Measurements from ENCODE around the gene ABCA9. TPM values are rescaled to one million over a fixed set of nuclear protein-coding genes. Genes with fewer than 3 reads are reported as not detected.

Gene ABCA9
- total RNA-seq, 1 experiment from 2014 or later, result not detected

DNA sequence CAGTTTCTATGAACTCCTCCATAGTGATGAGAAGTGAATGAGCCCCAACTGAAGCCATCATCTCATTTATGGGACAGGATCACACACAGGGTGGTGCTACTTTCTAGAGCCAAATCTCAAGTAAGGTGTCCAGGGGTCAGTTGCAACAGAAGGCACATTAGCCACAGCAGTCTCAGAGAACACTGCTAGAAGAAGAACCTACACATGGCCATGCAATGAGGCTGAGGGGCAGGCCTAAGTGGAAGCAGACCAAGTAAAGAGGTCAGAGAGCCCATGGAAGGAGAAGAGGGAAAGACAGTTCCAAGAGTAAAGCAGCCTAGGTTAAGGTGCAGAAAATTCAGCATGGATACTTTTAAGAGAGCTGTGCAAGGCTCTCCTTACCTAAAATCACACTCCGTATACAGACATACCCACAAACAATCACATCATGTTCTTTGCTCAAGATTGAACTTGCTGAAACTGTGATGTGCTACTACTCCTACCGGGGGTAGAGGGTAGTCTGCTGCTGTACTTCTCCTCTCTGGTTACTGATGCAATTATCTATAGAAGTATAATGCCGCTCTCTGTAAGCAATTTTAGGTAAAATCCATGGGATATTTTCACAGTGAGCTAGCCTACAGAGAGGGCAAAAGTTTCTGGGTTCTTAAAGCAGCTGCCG lies 107.3 kb downstream of the ABCA9 start:
- ChIA-PET CTCF (interaction anchor here (1.5 kb wide), 1 partner anchor 46 kb away, joined by 4 read pairs; no protein-coding TSS in a partner anchor), POLR2A (no interaction called here)
- no peak for ATAC-seq
- H3K27me3 Mint-ChIP-seq (ENCODE audit: low read depth), result no peaks in the 10 kb centered on the region
- H3K4me1 Mint-ChIP-seq, result no peaks in the 10 kb centered on the region
- H3K4me3 Mint-ChIP-seq, result no peak overlapping the region
- DNase-seq (ENCODE audit: low spot score), result no peak
- H3K9me3 Mint-ChIP-seq, result no peaks in the 10 kb centered on the region
- TF ChIP-seq, protein P1, sequence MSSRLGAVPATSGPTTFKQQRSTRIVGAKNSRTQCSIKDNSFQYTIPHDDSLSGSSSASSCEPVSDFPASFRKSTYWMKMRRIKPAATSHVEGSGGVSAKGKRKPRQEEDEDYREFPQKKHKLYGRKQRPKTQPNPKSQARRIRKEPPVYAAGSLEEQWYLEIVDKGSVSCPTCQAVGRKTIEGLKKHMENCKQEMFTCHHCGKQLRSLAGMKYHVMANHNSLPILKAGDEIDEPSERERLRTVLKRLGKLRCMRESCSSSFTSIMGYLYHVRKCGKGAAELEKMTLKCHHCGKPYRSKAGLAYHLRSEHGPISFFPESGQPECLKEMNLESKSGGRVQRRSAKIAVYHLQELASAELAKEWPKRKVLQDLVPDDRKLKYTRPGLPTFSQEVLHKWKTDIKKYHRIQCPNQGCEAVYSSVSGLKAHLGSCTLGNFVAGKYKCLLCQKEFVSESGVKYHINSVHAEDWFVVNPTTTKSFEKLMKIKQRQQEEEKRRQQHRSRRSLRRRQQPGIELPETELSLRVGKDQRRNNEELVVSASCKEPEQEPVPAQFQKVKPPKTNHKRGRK (CRISPR knock-in tag; IDR thresholded peaks at IDR 0.05; ENCODE audit: borderline replicate concordance), result no peak
- no peak for TF ChIP-seq ZNF416 (CRISPR knock-in tag; IDR thresholded peaks at IDR 0.05)
- TF ChIP-seq, protein P2, sequence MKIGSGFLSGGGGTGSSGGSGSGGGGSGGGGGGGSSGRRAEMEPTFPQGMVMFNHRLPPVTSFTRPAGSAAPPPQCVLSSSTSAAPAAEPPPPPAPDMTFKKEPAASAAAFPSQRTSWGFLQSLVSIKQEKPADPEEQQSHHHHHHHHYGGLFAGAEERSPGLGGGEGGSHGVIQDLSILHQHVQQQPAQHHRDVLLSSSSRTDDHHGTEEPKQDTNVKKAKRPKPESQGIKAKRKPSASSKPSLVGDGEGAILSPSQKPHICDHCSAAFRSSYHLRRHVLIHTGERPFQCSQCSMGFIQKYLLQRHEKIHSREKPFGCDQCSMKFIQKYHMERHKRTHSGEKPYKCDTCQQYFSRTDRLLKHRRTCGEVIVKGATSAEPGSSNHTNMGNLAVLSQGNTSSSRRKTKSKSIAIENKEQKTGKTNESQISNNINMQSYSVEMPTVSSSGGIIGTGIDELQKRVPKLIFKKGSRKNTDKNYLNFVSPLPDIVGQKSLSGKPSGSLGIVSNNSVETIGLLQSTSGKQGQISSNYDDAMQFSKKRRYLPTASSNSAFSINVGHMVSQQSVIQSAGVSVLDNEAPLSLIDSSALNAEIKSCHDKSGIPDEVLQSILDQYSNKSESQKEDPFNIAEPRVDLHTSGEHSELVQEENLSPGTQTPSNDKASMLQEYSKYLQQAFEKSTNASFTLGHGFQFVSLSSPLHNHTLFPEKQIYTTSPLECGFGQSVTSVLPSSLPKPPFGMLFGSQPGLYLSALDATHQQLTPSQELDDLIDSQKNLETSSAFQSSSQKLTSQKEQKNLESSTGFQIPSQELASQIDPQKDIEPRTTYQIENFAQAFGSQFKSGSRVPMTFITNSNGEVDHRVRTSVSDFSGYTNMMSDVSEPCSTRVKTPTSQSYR (CRISPR knock-in tag; IDR thresholded peaks at IDR 0.05), result no peak
- H3K36me3 Mint-ChIP-seq, result no peaks in the 10 kb centered on the region
- no peak overlapping the region for H3K27ac Mint-ChIP-seq

DNA sequence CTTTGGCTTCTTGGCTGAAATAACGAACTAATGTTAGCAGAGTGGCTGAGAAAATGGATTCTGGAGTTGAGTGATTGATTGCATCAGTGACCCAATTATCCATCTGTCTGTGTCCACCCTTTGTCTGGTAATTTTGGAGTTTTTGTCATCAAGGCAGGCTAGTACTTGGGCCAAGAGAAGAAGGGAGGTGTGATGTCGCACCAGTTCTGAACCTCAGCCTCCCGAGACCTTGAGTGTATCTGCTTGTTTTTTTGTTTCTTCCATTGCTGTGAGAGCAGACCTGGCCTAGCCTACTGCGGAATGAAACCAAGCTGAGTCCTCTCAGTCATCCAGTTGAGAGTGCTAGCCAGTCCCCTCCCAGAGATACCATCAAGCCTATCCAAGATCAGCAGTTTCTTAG lies 110.0 kb downstream of the ABCA9 start:
- no peak for DNase-seq (ENCODE audit: low spot score)
- Mint-ChIP-seq H3K27me3 (ENCODE audit: low read depth) (no peaks in the 10 kb centered on the region), H3K9me3 (peaks cover 4% of the 10 kb centered on the region; the same call in 1 of the 2 replicates), H3K36me3 (no peaks in the 10 kb centered on the region), H3K27ac (no peak overlapping the region), H3K4me3 (no peak overlapping the region), H3K4me1 (no peaks in the 10 kb centered on the region)
- POLR2A ChIA-PET, result no interaction called here
- ATAC-seq, result no peak
- CTCF ChIA-PET, result no interaction called here
- TF ChIP-seq NR1H2 (CRISPR knock-in tag; IDR thresholded peaks at IDR 0.05) (no peak), NFATC4 (CRISPR knock-in tag; IDR thresholded peaks at IDR 0.05) (no peak), MYBL2 (CRISPR knock-in tag; IDR thresholded peaks at IDR 0.05) (no peak), JUN (CRISPR knock-in tag; IDR thresholded peaks at IDR 0.05) (no peak), GRHL2 (CRISPR knock-in tag; IDR thresholded peaks at IDR 0.05; ENCODE audit: insufficient replicate concordance, severe bottlenecking) (no peak), FOXP1 (CRISPR knock-in tag; IDR thresholded peaks at IDR 0.05; ENCODE audit: borderline replicate concordance) (no peak)
- TF ChIP-seq, protein P3, sequence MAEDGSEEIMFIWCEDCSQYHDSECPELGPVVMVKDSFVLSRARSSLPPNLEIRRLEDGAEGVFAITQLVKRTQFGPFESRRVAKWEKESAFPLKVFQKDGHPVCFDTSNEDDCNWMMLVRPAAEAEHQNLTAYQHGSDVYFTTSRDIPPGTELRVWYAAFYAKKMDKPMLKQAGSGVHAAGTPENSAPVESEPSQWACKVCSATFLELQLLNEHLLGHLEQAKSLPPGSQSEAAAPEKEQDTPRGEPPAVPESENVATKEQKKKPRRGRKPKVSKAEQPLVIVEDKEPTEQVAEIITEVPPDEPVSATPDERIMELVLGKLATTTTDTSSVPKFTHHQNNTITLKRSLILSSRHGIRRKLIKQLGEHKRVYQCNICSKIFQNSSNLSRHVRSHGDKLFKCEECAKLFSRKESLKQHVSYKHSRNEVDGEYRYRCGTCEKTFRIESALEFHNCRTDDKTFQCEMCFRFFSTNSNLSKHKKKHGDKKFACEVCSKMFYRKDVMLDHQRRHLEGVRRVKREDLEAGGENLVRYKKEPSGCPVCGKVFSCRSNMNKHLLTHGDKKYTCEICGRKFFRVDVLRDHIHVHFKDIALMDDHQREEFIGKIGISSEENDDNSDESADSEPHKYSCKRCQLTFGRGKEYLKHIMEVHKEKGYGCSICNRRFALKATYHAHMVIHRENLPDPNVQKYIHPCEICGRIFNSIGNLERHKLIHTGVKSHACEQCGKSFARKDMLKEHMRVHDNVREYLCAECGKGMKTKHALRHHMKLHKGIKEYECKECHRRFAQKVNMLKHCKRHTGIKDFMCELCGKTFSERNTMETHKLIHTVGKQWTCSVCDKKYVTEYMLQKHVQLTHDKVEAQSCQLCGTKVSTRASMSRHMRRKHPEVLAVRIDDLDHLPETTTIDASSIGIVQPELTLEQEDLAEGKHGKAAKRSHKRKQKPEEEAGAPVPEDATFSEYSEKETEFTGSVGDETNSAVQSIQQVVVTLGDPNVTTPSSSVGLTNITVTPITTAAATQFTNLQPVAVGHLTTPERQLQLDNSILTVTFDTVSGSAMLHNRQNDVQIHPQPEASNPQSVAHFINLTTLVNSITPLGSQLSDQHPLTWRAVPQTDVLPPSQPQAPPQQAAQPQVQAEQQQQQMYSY (CRISPR knock-in tag; IDR thresholded peaks at IDR 0.05), result no peak
- TF ChIP-seq, protein P4, sequence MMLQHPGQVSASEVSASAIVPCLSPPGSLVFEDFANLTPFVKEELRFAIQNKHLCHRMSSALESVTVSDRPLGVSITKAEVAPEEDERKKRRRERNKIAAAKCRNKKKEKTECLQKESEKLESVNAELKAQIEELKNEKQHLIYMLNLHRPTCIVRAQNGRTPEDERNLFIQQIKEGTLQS (CRISPR knock-in tag; conservative IDR thresholded peaks at IDR 0.05), result no peak
- TF ChIP-seq, protein P5, sequence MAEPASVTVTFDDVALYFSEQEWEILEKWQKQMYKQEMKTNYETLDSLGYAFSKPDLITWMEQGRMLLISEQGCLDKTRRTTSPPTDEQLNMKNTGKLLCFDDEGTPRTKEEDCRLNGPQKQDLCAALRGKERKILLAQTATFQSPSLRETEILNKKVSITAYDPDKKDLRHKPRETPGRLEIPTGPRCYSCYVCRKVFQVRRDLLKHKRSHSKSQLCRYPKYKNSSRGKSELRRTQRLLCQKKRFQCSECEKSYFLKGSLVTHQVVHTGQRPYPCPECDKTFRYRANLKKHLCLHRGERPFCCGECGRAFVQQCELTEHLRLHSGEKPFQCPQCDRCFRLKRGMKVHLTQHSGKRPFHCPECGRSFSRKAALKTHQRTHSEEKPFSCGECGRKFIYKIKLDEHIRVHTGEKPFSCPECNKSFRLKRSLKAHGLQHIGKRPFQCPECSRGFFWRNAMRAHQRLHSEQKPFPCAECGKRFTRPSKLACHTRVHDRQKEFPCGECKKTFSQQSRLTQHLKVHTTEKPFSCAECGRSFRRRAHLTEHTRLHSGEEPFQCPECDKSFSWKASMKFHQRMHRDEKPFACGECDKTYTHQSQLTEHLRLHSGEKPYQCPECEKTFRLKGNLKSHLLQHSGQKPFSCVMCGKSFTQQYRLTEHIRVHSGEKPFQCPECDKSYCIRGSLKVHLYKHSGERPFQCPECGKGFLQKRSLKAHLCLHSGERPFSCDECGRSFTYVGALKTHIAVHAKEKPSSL (CRISPR knock-in tag; conservative IDR thresholded peaks at IDR 0.05), result no peak
- TF ChIP-seq, protein P6, sequence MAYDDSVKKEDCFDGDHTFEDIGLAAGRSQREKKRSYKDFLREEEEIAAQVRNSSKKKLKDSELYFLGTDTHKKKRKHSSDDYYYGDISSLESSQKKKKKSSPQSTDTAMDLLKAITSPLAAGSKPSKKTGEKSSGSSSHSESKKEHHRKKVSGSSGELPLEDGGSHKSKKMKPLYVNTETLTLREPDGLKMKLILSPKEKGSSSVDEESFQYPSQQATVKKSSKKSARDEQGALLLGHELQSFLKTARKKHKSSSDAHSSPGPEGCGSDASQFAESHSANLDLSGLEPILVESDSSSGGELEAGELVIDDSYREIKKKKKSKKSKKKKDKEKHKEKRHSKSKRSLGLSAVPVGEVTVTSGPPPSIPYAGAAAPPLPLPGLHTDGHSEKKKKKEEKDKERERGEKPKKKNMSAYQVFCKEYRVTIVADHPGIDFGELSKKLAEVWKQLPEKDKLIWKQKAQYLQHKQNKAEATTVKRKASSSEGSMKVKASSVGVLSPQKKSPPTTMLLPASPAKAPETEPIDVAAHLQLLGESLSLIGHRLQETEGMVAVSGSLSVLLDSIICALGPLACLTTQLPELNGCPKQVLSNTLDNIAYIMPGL (CRISPR knock-in tag; IDR thresholded peaks at IDR 0.05), result no peak
- TF ChIP-seq, protein P7, sequence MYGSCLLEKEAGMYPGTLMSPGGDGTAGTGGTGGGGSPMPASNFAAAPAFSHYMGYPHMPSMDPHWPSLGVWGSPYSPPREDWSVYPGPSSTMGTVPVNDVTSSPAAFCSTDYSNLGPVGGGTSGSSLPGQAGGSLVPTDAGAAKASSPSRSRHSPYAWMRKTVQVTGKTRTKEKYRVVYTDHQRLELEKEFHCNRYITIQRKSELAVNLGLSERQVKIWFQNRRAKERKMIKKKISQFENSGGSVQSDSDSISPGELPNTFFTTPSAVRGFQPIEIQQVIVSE (CRISPR knock-in tag; IDR thresholded peaks at IDR 0.05; ENCODE audit: borderline replicate concordance), result no peak
- TF ChIP-seq, protein P8, sequence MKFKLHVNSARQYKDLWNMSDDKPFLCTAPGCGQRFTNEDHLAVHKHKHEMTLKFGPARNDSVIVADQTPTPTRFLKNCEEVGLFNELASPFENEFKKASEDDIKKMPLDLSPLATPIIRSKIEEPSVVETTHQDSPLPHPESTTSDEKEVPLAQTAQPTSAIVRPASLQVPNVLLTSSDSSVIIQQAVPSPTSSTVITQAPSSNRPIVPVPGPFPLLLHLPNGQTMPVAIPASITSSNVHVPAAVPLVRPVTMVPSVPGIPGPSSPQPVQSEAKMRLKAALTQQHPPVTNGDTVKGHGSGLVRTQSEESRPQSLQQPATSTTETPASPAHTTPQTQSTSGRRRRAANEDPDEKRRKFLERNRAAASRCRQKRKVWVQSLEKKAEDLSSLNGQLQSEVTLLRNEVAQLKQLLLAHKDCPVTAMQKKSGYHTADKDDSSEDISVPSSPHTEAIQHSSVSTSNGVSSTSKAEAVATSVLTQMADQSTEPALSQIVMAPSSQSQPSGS (CRISPR knock-in tag; IDR thresholded peaks at IDR 0.05; ENCODE audit: borderline replicate concordance, low read depth), result no peak
- TF ChIP-seq, protein P9, sequence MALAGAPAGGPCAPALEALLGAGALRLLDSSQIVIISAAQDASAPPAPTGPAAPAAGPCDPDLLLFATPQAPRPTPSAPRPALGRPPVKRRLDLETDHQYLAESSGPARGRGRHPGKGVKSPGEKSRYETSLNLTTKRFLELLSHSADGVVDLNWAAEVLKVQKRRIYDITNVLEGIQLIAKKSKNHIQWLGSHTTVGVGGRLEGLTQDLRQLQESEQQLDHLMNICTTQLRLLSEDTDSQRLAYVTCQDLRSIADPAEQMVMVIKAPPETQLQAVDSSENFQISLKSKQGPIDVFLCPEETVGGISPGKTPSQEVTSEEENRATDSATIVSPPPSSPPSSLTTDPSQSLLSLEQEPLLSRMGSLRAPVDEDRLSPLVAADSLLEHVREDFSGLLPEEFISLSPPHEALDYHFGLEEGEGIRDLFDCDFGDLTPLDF (CRISPR knock-in tag; IDR thresholded peaks at IDR 0.05), result no peak
